H1 (cell line): ENCODE results near the gene MAD2L1. TPM values are rescaled to one million over a fixed set of nuclear protein-coding genes. Genes with fewer than 3 reads are reported as not detected.

Source experiments
- CTCF ChIA-PET: fragments of 300-600 bp; sonication (Branson Sonifier 250); formaldehyde crosslinking; loops from one replicate; lab custom pipeline; 2021; ENCODE audit not compliant: partially characterized antibody; lab: Charles Lee
- POLR2A ChIA-PET: fragments of 300-600 bp; sonication (Branson Sonifier 250); formaldehyde crosslinking; loops from one replicate; lab custom pipeline; 2021; ENCODE audit warnings: inconsistent platforms; ENCODE audit not compliant: partially characterized antibody; lab: Charles Lee
- DNase-seq, 2 experiments: peaks; one replicate each; pipeline versions ENCODE4 v3.0.0 to v3.0.0-alpha.2; 2010 to 2022; ENCODE audit warnings: low spot score in 2 of 2, low read depth in 1 of 2, mixed read lengths in 1 of 2
- FAIRE-seq: peaks from 2 replicates; lab custom pipeline; 2011; peaks lifted over from hg19 to GRCh38; lab: Jason Lieb, UNC
- H2AFZ ChIP-seq: 2 replicates; pipeline ENCODE4 v1.8.1; 2012; ENCODE audit warnings: low read length, inconsistent platforms
- H2AK5ac ChIP-seq: 2 replicates; pipeline ENCODE4 v1.6.1; 2013; ENCODE audit warnings: low read depth, low read length
- H2BK120ac ChIP-seq: replicated peaks from 2 replicates; pipeline ENCODE3; 2013; ENCODE audit warnings: low read depth, low read length, inconsistent platforms
- H2BK12ac ChIP-seq: 2 replicates; pipeline ENCODE4 v1.6.1; 2013; ENCODE audit warnings: low read depth, low read length
- H2BK15ac ChIP-seq: 2 replicates; pipeline ENCODE4 v1.6.1; 2013; ENCODE audit warnings: low read length
- H2BK20ac ChIP-seq: 2 replicates; pipeline ENCODE4 v1.6.1; 2013; ENCODE audit warnings: low read length
- H2BK5ac ChIP-seq: 2 replicates; pipeline ENCODE4 v1.6.1; 2013; ENCODE audit warnings: low read depth, low read length
- H3K14ac ChIP-seq: 2 replicates; pipeline ENCODE4 v1.6.1; 2013; ENCODE audit warnings: inconsistent platforms; ENCODE audit not compliant: insufficient read length
- H3K18ac ChIP-seq: 2 replicates; pipeline ENCODE4 v1.6.1; 2013; ENCODE audit warnings: low read length; ENCODE audit errors: extremely low read depth
- H3K23ac ChIP-seq: 2 replicates; pipeline ENCODE4 v1.6.1; 2013; ENCODE audit warnings: inconsistent platforms; ENCODE audit not compliant: insufficient read length
- H3K23me2 ChIP-seq: 2 replicates; pipeline ENCODE4 v1.6.1; 2013; ENCODE audit warnings: low read depth, low read length
- H3K27ac ChIP-seq: 2 replicates; pipeline ENCODE4 v1.6.1; 2011; ENCODE audit warnings: low read depth, low read length, inconsistent platforms
- H3K27me3 ChIP-seq, 4 experiments: replicated peaks in 1 of 4; 1 replicate in 1 of 4; 2 replicates in 3 of 4; pipeline versions ENCODE4 v1.6.1 to v1.8.1; 2011 to 2013; ENCODE audit warnings: low read length in 3 of 4, mild to moderate bottlenecking in 3 of 4, inconsistent platforms in 2 of 4, mixed read lengths in 2 of 4, moderate library complexity in 1 of 4; ENCODE audit not compliant: control insufficient read depth in 3 of 4, insufficient read depth in 3 of 4; ENCODE audit errors: extremely low read depth in 1 of 4
- H3K36me3 ChIP-seq, 4 experiments: 2 replicates each; pipeline versions ENCODE4 v1.6.1 to v1.8.1; 2011 to 2013; ENCODE audit warnings: mild to moderate bottlenecking in 4 of 4, low read length in 3 of 4, moderate library complexity in 2 of 4, control low read depth in 1 of 4, inconsistent platforms in 1 of 4; ENCODE audit not compliant: insufficient read depth in 4 of 4, control insufficient read depth in 2 of 4
- H3K4ac ChIP-seq: replicated peaks from 2 replicates; pipeline ENCODE3; 2013; ENCODE audit warnings: low read length, low read depth, mixed read lengths, inconsistent platforms; ENCODE audit not compliant: insufficient read length
- H3K4me1 ChIP-seq, 4 experiments: replicated peaks in 1 of 4; 1 replicate in 1 of 4; 2 replicates in 3 of 4; pipeline versions ENCODE4 v1.6.1 to v1.8.1; 2011 to 2013; ENCODE audit warnings: low read length in 3 of 4, inconsistent platforms in 2 of 4, mixed read lengths in 1 of 4; ENCODE audit not compliant: insufficient read depth in 4 of 4, control insufficient read depth in 3 of 4
- H3K4me2 ChIP-seq, 2 experiments: 2 replicates each; pipeline versions ENCODE4 v1.6.1 to v1.8.1; 2011 to 2013; ENCODE audit warnings: low read depth in 2 of 2, low read length in 2 of 2, control low read depth in 1 of 2, inconsistent platforms in 1 of 2, mild to moderate bottlenecking in 1 of 2; ENCODE audit not compliant: insufficient read depth in 1 of 2
- H3K4me3 ChIP-seq, 4 experiments: fragments of 200-600, 300-600 bp in 1 of 4; sonication (generic), shearing (Covaris generic), sonication (Bioruptor Twin) in 1 of 4; 2 replicates each; pipeline versions ENCODE4 v1.5.1 to v1.8.1; 2011 to 2016; ENCODE audit warnings: low read length in 4 of 4, low read depth in 3 of 4, control low read depth in 2 of 4, inconsistent platforms in 2 of 4, mild to moderate bottlenecking in 2 of 4, mixed read lengths in 1 of 4, moderate library complexity in 1 of 4; ENCODE audit not compliant: insufficient read depth in 2 of 4; ENCODE audit errors: extremely low read depth in 1 of 4
- H3K56ac ChIP-seq: replicated peaks from 2 replicates; pipeline ENCODE3; 2013; ENCODE audit warnings: low read depth, mild to moderate bottlenecking, mixed read lengths, low read length, inconsistent platforms; ENCODE audit not compliant: insufficient read length
- H3K79me1 ChIP-seq: 2 replicates; pipeline ENCODE4 v1.6.1; 2013; ENCODE audit warnings: low read depth, low read length, control low read depth
- H3K79me2 ChIP-seq, 2 experiments: 2 replicates each; pipeline versions ENCODE4 v1.6.1 to v1.8.1; 2012 to 2013; ENCODE audit warnings: low read length in 2 of 2, mild to moderate bottlenecking in 2 of 2, inconsistent platforms in 1 of 2; ENCODE audit not compliant: insufficient read depth in 2 of 2, control insufficient read depth in 1 of 2
- H3K9ac ChIP-seq, 4 experiments: replicated peaks in 1 of 4; 1 replicate in 1 of 4; 2 replicates in 3 of 4; pipeline versions ENCODE4 v1.6.1 to v1.8.1; 2011 to 2013; ENCODE audit warnings: low read depth in 3 of 4, low read length in 3 of 4, control low read depth in 2 of 4, mild to moderate bottlenecking in 2 of 4, moderate library complexity in 2 of 4, inconsistent platforms in 1 of 4; ENCODE audit errors: extremely low read depth in 1 of 4
- H3K9me3 ChIP-seq, 2 experiments: 2 replicates each; pipeline versions ENCODE4 v1.6.1 to v1.8.1; 2012 to 2013; ENCODE audit warnings: mild to moderate bottlenecking in 2 of 2, moderate library complexity in 2 of 2, control low read depth in 1 of 2, inconsistent platforms in 1 of 2, low read depth in 1 of 2, low read length in 1 of 2, mixed read lengths in 1 of 2; ENCODE audit not compliant: insufficient read depth in 2 of 2
- H4K20me1 ChIP-seq, 2 experiments: replicated peaks in 1 of 2; 2 replicates each; pipeline versions ENCODE3 to v1.8.1; 2011 to 2013; ENCODE audit warnings: inconsistent platforms in 2 of 2, low read length in 2 of 2, mild to moderate bottlenecking in 1 of 2; ENCODE audit not compliant: insufficient read depth in 2 of 2, control insufficient read depth in 1 of 2
- H4K5ac ChIP-seq: 2 replicates; pipeline ENCODE4 v1.6.1; 2013; ENCODE audit warnings: low read length, low read depth, mixed read lengths, inconsistent platforms; ENCODE audit not compliant: insufficient read length
- H4K8ac ChIP-seq: 2 replicates; pipeline ENCODE4 v1.8.0; 2013; ENCODE audit warnings: mild to moderate bottlenecking, moderate library complexity, low read length, inconsistent platforms; ENCODE audit not compliant: insufficient read depth; ENCODE audit errors: extremely low read depth
- H4K91ac ChIP-seq: replicated peaks from 2 replicates; pipeline ENCODE3; 2013; ENCODE audit warnings: low read length, mixed read lengths, inconsistent platforms; ENCODE audit not compliant: insufficient read length
- BRCA1 ChIP-seq: IDR thresholded peaks from 2 replicates; pipeline ENCODE4 v1.6.1; 2012; ENCODE audit warnings: low read depth, low read length, improper control_type of control experiment
- CEBPB ChIP-seq: IDR thresholded peaks from 2 replicates; pipeline ENCODE4 v1.6.1; 2012; ENCODE audit warnings: low read depth, low read length
- CHD1 ChIP-seq: IDR thresholded peaks from 2 replicates; pipeline ENCODE4 v1.6.1; 2012; ENCODE audit warnings: low read depth, low read length, improper control_type of control experiment
- FOSL1 ChIP-seq: IDR thresholded peaks from 2 replicates; pipeline ENCODE4 v1.6.1; 2011; ENCODE audit warnings: mild to moderate bottlenecking, low read depth, low read length, moderate library complexity; ENCODE audit not compliant: insufficient read depth
- GABPA ChIP-seq: IDR thresholded peaks from 2 replicates; pipeline ENCODE4 v1.6.1; 2011; ENCODE audit warnings: mild to moderate bottlenecking, low read length, moderate library complexity, borderline replicate concordance; ENCODE audit not compliant: insufficient read depth
- GTF2F1 ChIP-seq: IDR thresholded peaks from 2 replicates; pipeline ENCODE4 v1.6.1; 2012; ENCODE audit warnings: low read depth, low read length, improper control_type of control experiment, borderline replicate concordance
- KDM4A ChIP-seq: IDR thresholded peaks from one replicate; pipeline ENCODE4 v1.7.1; 2012; ENCODE audit warnings: low read depth, mild to moderate bottlenecking, moderate library complexity, low read length, inconsistent platforms; ENCODE audit not compliant: severe bottlenecking
- NANOG ChIP-seq: IDR thresholded peaks from 2 replicates; pipeline ENCODE4 v1.6.1; 2011; ENCODE audit warnings: low read length, low read depth, mild to moderate bottlenecking, inconsistent platforms; ENCODE audit not compliant: insufficient read depth, poor library complexity, severe bottlenecking
- POLR2A ChIP-seq, 2 experiments: IDR thresholded peaks; 1 replicate in 1 of 2; 2 replicates in 1 of 2; pipeline ENCODE4 v1.6.1; 2011; ENCODE audit warnings: low read depth in 2 of 2, low read length in 2 of 2, mild to moderate bottlenecking in 2 of 2; ENCODE audit errors: control extremely low read depth in 1 of 2
- SP4 ChIP-seq: IDR thresholded peaks from 2 replicates; pipeline ENCODE4 v1.6.1; 2012; ENCODE audit warnings: low read length, inconsistent platforms
- TAF7 ChIP-seq: optimal IDR thresholded peaks from 2 replicates; pipeline ENCODE3; 2011; ENCODE audit warnings: low read depth, mild to moderate bottlenecking, inconsistent platforms, low read length, moderate library complexity, borderline replicate concordance
- TEAD4 ChIP-seq: IDR thresholded peaks from 2 replicates; pipeline ENCODE4 v1.6.1; 2012; ENCODE audit warnings: low read depth, low read length, inconsistent platforms, mixed read lengths
- WGBS, 2 experiments: shearing (Covaris generic) in 1 of 2; methylation state at CpG; one replicate each; pipeline versions ENCODE4 v1.1.6 to v1.1.7; 2013 to 2015; ENCODE audit warnings: low lambda C conversion rate in 2 of 2, mixed read lengths in 2 of 2, inconsistent platforms in 1 of 2, low coverage in 1 of 2, missing lambda C conversion rate in 1 of 2; ENCODE audit not compliant: insufficient replicate concordance in 2 of 2, insufficient coverage in 1 of 2, insufficient read length in 1 of 2; ENCODE audit errors: extremely low coverage in 1 of 2, missing lambda C conversion rate in 1 of 2; 5-methylcytosine and 5-hydroxymethylcytosine counted together
- polyA plus RNA-seq, 7 experiments: library from polyadenylated mRNA; depleted of rRNA in 3 of 7; stranded (reverse) in 5 of 7; unstranded in 2 of 7; fragments of >200 nt in 5 of 7; fragments of 200-250 nt in 2 of 7; gene quantifications; 1 replicate in 5 of 7; 2 replicates in 1 of 7; 4 replicates in 1 of 7; pipeline versions ENCODE4 v1.2.1 to v1.2.3, GENCODE V29; 2011 to 2013; ENCODE audit warnings: missing spikeins in 2 of 7, mixed read lengths in 2 of 7
- total RNA-seq: library from RNA; stranded (reverse); fragmentation: NEBNext Ultra II Directional; extraction: Animal tissue kit (Norgen Biotek cat#: 25700); gene quantifications from 2 replicates; pipeline ENCODE4 v1.2.1, GENCODE V29; 2021
- TF ChIP-seq, protein P1 (sequence below), 3 experiments: IDR thresholded peaks; 1 replicate in 2 of 3; 2 replicates in 1 of 3; pipeline versions ENCODE4 v1.5.1 to v1.6.1; 2011; ENCODE audit warnings: low read length in 3 of 3, mild to moderate bottlenecking in 3 of 3, inconsistent platforms in 2 of 3, low read depth in 1 of 3, moderate library complexity in 1 of 3; ENCODE audit not compliant: insufficient read depth in 1 of 3; ENCODE audit errors: control extremely low read depth in 1 of 3

Gene MAD2L1
- total and polyA plus RNA-seq, 2 of the 8 experiments (the other 6 are each of a cell fraction or from before 2014, with no cell fraction given) = 51.1 to 88.1 TPM

DNA sequence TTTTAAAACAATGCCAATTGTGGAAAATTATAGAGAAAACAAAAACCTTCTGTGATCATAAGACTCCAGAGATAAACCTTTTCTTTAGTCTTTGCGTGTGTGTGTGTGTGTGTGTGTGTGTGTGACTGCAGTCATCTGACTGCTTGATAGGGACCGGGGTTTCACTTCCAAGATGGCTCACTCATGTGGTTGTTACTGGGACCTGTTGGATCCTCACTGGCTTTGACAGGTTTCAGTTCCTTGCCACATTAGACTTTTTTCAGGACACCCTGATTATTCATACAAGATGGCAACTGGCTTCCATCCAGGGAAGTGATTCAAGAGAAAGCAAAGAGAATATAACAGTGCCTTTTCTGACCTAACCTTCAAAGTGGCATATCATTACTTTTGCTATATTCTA lies 21.9 kb upstream of the MAD2L1 start:
- 63% methylated on average over 2 of the region's 2 CpGs; no CpG with 5 or more reads in 1 of the 2 experiments for WGBS, 2 experiments
- Histone ChIP-seq H3K4ac (no peak overlapping the region), H2BK15ac (no peak overlapping the region), H2AFZ (no peak overlapping the region), H3K4me2 (no peak overlapping the region), H2BK5ac (no peak overlapping the region), H3K4me3 (no peak overlapping the region), H3K4me1 (no peaks in the 10 kb centered on the region), H2BK20ac (no peak overlapping the region), H4K91ac (no peak overlapping the region), H3K9me3 (peaks cover 0 to 2% of the 10 kb centered on the region in 2 experiments; a peak in 1 of 4 replicates), H4K5ac (no peak overlapping the region), H3K18ac (no peak overlapping the region), H3K27ac (no peak overlapping the region), H3K27me3 (no peaks in the 10 kb centered on the region), H3K14ac (no peak overlapping the region), H3K23ac (no peak overlapping the region), H2BK12ac (no peak overlapping the region), H2BK120ac (no peak overlapping the region), H3K79me2 (no peaks in the 10 kb centered on the region), H3K56ac (no peak overlapping the region), H3K79me1 (no peaks in the 10 kb centered on the region), H3K36me3 (no peaks in the 10 kb centered on the region), H3K23me2 (no peaks in the 10 kb centered on the region; the same call in 1 of the 2 replicates), H2AK5ac (no peak overlapping the region), H4K8ac (no peak overlapping the region), H3K9ac (no peak overlapping the region), H4K20me1 (no peaks in the 10 kb centered on the region)
- DNase-seq = no peak
- POLR2A ChIA-PET = no interaction called here
- CTCF ChIA-PET = no interaction called here
- FAIRE-seq = no peak
- TF ChIP-seq KDM4A (no peak), CEBPB (no peak), POLR2A (IDR thresholded peaks at IDR 0.05; ENCODE audit: control extremely low read depth in 1 of 2, low read depth in 2 of 2, low read length in 2 of 2) (no peak), TEAD4 (no peak), GABPA (no peak), FOSL1 (no peak), SP4 (no peak), CHD1 (no peak), BRCA1 (no peak), TAF7 (no peak), GTF2F1 (no peak), NANOG (no peak)
- TF ChIP-seq, protein P1, sequence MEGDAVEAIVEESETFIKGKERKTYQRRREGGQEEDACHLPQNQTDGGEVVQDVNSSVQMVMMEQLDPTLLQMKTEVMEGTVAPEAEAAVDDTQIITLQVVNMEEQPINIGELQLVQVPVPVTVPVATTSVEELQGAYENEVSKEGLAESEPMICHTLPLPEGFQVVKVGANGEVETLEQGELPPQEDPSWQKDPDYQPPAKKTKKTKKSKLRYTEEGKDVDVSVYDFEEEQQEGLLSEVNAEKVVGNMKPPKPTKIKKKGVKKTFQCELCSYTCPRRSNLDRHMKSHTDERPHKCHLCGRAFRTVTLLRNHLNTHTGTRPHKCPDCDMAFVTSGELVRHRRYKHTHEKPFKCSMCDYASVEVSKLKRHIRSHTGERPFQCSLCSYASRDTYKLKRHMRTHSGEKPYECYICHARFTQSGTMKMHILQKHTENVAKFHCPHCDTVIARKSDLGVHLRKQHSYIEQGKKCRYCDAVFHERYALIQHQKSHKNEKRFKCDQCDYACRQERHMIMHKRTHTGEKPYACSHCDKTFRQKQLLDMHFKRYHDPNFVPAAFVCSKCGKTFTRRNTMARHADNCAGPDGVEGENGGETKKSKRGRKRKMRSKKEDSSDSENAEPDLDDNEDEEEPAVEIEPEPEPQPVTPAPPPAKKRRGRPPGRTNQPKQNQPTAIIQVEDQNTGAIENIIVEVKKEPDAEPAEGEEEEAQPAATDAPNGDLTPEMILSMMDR (IDR thresholded peaks at IDR 0.05; ENCODE audit: control extremely low read depth in 1 of 3, insufficient read depth in 1 of 3, low read depth in 1 of 3, low read length in 3 of 3) = no peak
